Measurements from ENCODE around the gene NATD1. TPM values are rescaled to one million over a fixed set of nuclear protein-coding genes. Genes with fewer than 3 reads are reported as not detected.
"Not testable (repeated sequence)": the region's sequence is repeated elsewhere in the genome, so short reads cannot be mapped to it uniquely, and the experiment has no call there.

Gene NATD1
- total and polyA plus RNA-seq, 3 donors from 2014 or later = 12.1 to 20.0 (median 17.9) TPM

DNA sequence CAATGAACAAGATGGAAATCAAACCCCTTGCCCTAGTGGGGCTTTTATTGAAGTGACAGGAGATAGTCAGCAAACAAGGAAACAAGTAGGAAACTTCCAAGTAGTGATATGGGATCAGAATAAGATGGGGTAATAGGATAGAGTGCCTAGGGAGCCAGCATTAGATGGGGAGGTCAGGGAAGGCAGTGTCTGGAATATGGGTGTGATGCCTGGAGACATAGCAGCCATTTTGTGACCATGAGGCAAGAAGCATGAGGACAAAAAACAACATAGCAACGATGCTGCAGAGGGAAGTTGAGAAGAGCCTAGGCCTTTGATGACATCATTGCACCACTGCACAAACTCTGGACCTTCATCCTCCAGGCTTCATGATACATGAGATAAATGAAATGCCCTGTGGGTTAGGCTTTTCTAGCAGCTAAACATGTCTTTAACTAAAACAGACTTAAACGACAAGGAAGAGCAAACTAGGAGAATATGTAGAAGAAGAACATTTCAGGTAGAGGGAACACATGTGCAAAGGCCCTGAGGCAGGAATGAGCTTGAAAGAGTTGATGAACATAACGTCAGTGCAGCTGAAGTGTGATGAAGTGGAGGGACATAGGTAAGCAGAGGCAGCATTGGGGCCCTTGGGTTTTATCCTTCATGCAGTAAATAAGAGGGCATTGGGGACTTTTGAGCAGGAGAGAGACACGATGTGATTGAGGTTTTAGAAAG, 21.0 kb downstream of the NATD1 start:
- Histone ChIP-seq H3K4me3 (no peak overlapping the region), H3K27ac (no peak overlapping the region), H3K36me3 (ENCODE audit: low read depth, missing control alignments) (no peaks in the 10 kb centered on the region), H3K27me3 (no peaks in the 10 kb centered on the region), H3K4me1 (no peaks in the 10 kb centered on the region), H3K9me3 (no peaks in the 10 kb centered on the region)
- WGBS, 2 donors = 94% methylated on average over 4 of the region's 4 CpGs
- intact Hi-C loops (cut with DNase I; ENCODE audit: low total_unique reads) = no loop called here
- TF ChIP-seq, protein P1, sequence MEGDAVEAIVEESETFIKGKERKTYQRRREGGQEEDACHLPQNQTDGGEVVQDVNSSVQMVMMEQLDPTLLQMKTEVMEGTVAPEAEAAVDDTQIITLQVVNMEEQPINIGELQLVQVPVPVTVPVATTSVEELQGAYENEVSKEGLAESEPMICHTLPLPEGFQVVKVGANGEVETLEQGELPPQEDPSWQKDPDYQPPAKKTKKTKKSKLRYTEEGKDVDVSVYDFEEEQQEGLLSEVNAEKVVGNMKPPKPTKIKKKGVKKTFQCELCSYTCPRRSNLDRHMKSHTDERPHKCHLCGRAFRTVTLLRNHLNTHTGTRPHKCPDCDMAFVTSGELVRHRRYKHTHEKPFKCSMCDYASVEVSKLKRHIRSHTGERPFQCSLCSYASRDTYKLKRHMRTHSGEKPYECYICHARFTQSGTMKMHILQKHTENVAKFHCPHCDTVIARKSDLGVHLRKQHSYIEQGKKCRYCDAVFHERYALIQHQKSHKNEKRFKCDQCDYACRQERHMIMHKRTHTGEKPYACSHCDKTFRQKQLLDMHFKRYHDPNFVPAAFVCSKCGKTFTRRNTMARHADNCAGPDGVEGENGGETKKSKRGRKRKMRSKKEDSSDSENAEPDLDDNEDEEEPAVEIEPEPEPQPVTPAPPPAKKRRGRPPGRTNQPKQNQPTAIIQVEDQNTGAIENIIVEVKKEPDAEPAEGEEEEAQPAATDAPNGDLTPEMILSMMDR (IDR thresholded peaks at IDR 0.05) = no peak
- TF ChIP-seq POLR2A (IDR thresholded peaks at IDR 0.05) = no peak
- no peak for DNase-seq

DNA sequence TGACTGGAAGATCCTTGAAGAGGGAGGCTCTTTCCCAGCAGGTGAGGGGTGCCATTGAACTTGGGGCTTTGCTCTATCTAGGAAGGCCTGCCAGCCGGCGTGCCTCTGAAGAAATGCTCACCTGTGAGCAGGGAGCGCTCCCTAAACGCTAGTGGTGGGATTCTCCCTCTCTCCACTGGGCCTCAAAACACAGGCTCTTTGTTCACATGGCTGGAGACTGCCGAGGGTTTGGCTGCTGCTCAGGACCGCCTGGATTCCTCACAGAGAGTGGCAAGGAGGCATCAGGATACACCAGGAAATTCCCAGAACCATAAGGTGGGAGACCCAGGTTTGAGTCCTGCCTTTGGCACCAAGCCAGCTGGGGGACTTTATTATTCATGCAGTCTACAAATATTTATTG, 21.7 kb downstream of the NATD1 start:
- Histone ChIP-seq H3K9me3 (no peaks in the 10 kb centered on the region), H3K4me3 (no peak overlapping the region), H3K36me3 (ENCODE audit: low read depth, missing control alignments) (no peaks in the 10 kb centered on the region), H3K4me1 (no peaks in the 10 kb centered on the region), H3K27ac (no peak overlapping the region), H3K27me3 (no peaks in the 10 kb centered on the region)
- intact Hi-C loops (cut with DNase I; ENCODE audit: low total_unique reads) = no loop called here
- TF ChIP-seq POLR2A (IDR thresholded peaks at IDR 0.05) = no peak
- TF ChIP-seq, protein P1 (IDR thresholded peaks at IDR 0.05) = no peak
- no peak for DNase-seq
- 66 to 96% methylated on average over 3 to 6 of the region's 6 CpGs for WGBS, 2 donors

DNA sequence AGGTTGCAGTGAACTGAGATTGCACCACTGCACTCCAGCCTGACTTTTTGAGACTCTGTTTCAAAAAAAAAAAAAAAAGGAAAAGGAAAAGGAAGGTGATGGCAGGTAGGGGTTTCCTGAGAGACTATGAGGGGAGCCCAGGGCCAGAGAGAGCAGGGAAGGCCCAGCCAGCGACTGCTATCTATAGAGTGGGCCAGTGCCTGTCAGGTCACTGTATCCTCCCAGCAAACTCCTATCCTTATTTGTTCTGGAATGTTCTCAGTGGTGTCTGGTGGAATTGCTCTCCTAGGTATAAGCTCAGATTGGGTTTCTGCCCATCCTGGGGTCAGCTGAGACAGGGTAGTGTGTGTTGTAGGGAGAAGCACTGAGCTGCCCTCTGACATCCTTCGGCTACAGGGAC, 24.4 kb downstream of the NATD1 start:
- TF ChIP-seq, protein P1 (IDR thresholded peaks at IDR 0.05) = no peak
- TF ChIP-seq POLR2A (IDR thresholded peaks at IDR 0.05) = no peak
- no peak for DNase-seq
- Histone ChIP-seq H3K27ac (no peak overlapping the region), H3K27me3 (no peaks in the 10 kb centered on the region), H3K9me3 (no peaks in the 10 kb centered on the region), H3K4me1 (no peaks in the 10 kb centered on the region), H3K36me3 (ENCODE audit: low read depth, missing control alignments) (no peaks in the 10 kb centered on the region), H3K4me3 (no peak overlapping the region)
- 72 to 80% methylated on average over 2 of the region's 2 CpGs for WGBS, 2 donors
- intact Hi-C loops (cut with DNase I; ENCODE audit: low total_unique reads) = no loop called here

DNA sequence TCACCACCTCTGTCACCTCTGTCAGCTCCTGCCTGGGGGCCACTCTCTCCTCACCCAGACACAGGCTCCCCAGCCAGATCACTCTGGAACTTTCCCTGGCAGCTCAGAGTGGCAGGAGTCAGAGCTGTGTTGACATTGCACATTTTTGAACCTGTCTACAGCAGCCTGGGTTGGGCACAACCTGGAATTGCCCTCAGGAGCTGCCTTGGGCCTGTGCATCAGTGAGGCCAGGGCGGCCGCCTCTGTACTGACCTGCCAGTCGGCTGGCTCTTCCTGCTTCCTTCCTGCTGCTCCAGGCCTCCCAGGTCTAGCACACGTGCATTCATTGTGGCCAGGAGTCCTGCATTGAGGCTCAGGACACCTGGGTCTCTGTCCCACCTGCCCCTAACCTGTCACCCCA, 25.1 kb downstream of the NATD1 start:
- H3K36me3 ChIP-seq (ENCODE audit: low read depth, missing control alignments) = no peaks in the 10 kb centered on the region
- H3K4me3 ChIP-seq = no peak overlapping the region
- 84 to 85% methylated on average over 4 of the region's 4 CpGs for WGBS, 2 donors
- H3K27me3 ChIP-seq = no peaks in the 10 kb centered on the region
- TF ChIP-seq, protein P1 (IDR thresholded peaks at IDR 0.05) = no peak
- intact Hi-C loops (cut with DNase I; ENCODE audit: low total_unique reads) = no loop called here
- H3K9me3 ChIP-seq = no peaks in the 10 kb centered on the region
- H3K4me1 ChIP-seq = no peaks in the 10 kb centered on the region
- no peak overlapping the region for H3K27ac ChIP-seq
- no peak for DNase-seq

- H3K36me3 ChIP-seq (ENCODE audit: low read depth, missing control alignments); H3K4me3 ChIP-seq; DNase-seq; H3K4me1 ChIP-seq; H3K27me3 ChIP-seq; intact Hi-C loops (cut with DNase I; ENCODE audit: low total_unique reads); H3K27ac ChIP-seq; H3K9me3 ChIP-seq: not testable (repeated sequence)
- 89% methylated on average over 11 of the region's 11 CpGs for WGBS, 2 donors
These were observed 25.9 kb downstream of the NATD1 start for GRCh38 chr17:21227277-21227676.
